Prostate gland (tissue), 2 donors: ENCODE results near the gene PRAC2. TPM values are rescaled to one million over a fixed set of nuclear protein-coding genes. Genes with fewer than 3 reads are reported as not detected.
"Not testable (repeated sequence)": the region's sequence is repeated elsewhere in the genome, so short reads cannot be mapped to it uniquely, and the experiment has no call there.

Source experiments
- DNase-seq: peaks from one replicate; pipeline ENCODE4 v3.0.0-alpha.2; 2019; ENCODE audit warnings: low spot score
- H3K27ac ChIP-seq, 2 donors: fragments of 200-600 bp; sonication (generic); 2 replicates each; pipeline ENCODE4 v1.5.1; 2017 to 2019
- H3K27me3 ChIP-seq: fragments of 200-600 bp; sonication (generic); replicated peaks from 2 replicates; pipeline ENCODE4 v1.5.1; 2019; ENCODE audit not compliant: insufficient read depth
- H3K36me3 ChIP-seq, 2 donors: fragments of 200-600 bp; sonication (generic); 1 replicate in 1 of 2; 2 replicates in 1 of 2; pipeline versions ENCODE4 v1.5.1 to v1.8.1; 2017 to 2019
- H3K4me1 ChIP-seq: fragments of 200-600 bp; sonication (generic); replicated peaks from 2 replicates; pipeline ENCODE4 v1.5.1; 2019
- H3K4me3 ChIP-seq, 2 donors: fragments of 200-600 bp; sonication (generic); 2 replicates each; pipeline ENCODE4 v1.5.1; 2017 to 2019
- H3K9me3 ChIP-seq: fragments of 200-600 bp; sonication (generic); 2 replicates; pipeline ENCODE4 v1.5.1; 2017
- CTCF ChIP-seq, 4 experiments: fragments of 200-600 bp in 2 of 4; fragments of 450-650 bp in 2 of 4; sonication (generic) in 2 of 4; IDR thresholded peaks; 1 replicate in 3 of 4; 2 replicates in 1 of 4; pipeline ENCODE4 v1.5.1; 2016 to 2019; ENCODE audit warnings: antibody characterized with exemption in 4 of 4, mild to moderate bottlenecking in 2 of 4, moderate library complexity in 2 of 4
- POLR2A ChIP-seq: fragments of 450-650 bp; IDR thresholded peaks from one replicate; pipeline ENCODE4 v1.6.1; 2016; ENCODE audit warnings: antibody characterized with exemption, mild to moderate bottlenecking
- POLR2AphosphoS5 ChIP-seq: sonication (generic); formaldehyde crosslinking; IDR thresholded peaks from one replicate; pipeline ENCODE4 v1.6.1; 2017; ENCODE audit warnings: antibody characterized with exemption
- WGBS: methylation state at CpG from one replicate; pipeline ENCODE4 v1.1.5; 2018; 5-methylcytosine and 5-hydroxymethylcytosine counted together
- intact Hi-C: fragments of 100-400 bp; cut with DNase I; formaldehyde crosslinking; loops from one replicate; pipeline ENCODE4 v1.14.2; 2022
- total RNA-seq, 2 donors: library from RNA; depleted of rRNA; stranded (reverse); fragments of >200 nt; gene quantifications; one replicate each; pipeline ENCODE4 v1.1.0, GENCODE V29; 2016

PRAC2 gene
- total RNA-seq, 2 donors from 2014 or later: 9.6 to 135 TPM

- Histone ChIP-seq H3K27ac (no peak overlapping the region), H3K4me1 (no peaks in the 10 kb centered on the region), H3K4me3 (no peak overlapping the region), H3K9me3 (no peaks in the 10 kb centered on the region), H3K36me3 (no peaks in the 10 kb centered on the region), H3K27me3 (no peaks in the 10 kb centered on the region)
- TF ChIP-seq CTCF (IDR thresholded peaks at IDR 0.05) (no peak), POLR2A (no peak), POLR2AphosphoS5 (no peak)
- no peak for DNase-seq
- 73% methylated on average over 11 of the region's 11 CpGs for WGBS
- intact Hi-C loops: no loop called here
Measured at GRCh38 chr17:48704361-48705248, 18.4 kb upstream of the PRAC2 start.

GRCh38 chr17:48711128-48711527, 11.9 kb upstream of the PRAC2 start:
- Histone ChIP-seq H3K4me3 (no peak overlapping the region), H3K9me3 (no peaks in the 10 kb centered on the region), H3K27me3 (no peaks in the 10 kb centered on the region), H3K36me3 (no peaks in the 10 kb centered on the region), H3K27ac (no peak overlapping the region), H3K4me1 (no peaks in the 10 kb centered on the region)
- WGBS: 63% methylated on average over 4 of the region's 4 CpGs
- intact Hi-C loops: no loop called here
- TF ChIP-seq POLR2A (no peak), POLR2AphosphoS5 (no peak), CTCF (IDR thresholded peaks at IDR 0.05) (no peak)
- no peak for DNase-seq

- Histone ChIP-seq H3K27ac (no peak overlapping the region), H3K4me3 (no peak overlapping the region), H3K27me3 (no peaks in the 10 kb centered on the region), H3K4me1 (no peaks in the 10 kb centered on the region), H3K36me3 (no peaks in the 10 kb centered on the region), H3K9me3 (no peaks in the 10 kb centered on the region)
- DNase-seq: no peak
- 51% methylated on average over 5 of the region's 5 CpGs for WGBS
- intact Hi-C loops: no loop called here
- no peak for TF ChIP-seq CTCF (IDR thresholded peaks at IDR 0.05)
- TF ChIP-seq POLR2AphosphoS5: peak; percentile 6
Measured at GRCh38 chr17:48715496-48716399, 7.2 kb upstream of the PRAC2 start.

- H3K9me3 ChIP-seq, H3K4me1 ChIP-seq, H3K27me3 ChIP-seq, intact Hi-C loops, H3K27ac ChIP-seq, H3K36me3 ChIP-seq, H3K4me3 ChIP-seq, DNase-seq: not testable (repeated sequence)
- 77% methylated on average over 3 of the region's 3 CpGs for WGBS
Measured at GRCh38 chr17:48716549-48716948, 6.4 kb upstream of the PRAC2 start.

GRCh38 chr17:48717367-48718226, 5.4 kb upstream of the PRAC2 start:
- peaks cover 2% of the 10 kb centered on the region for H3K4me1 ChIP-seq
- 4% methylated on average over 10 of the region's 10 CpGs for WGBS
- H3K9me3 ChIP-seq: no peaks in the 10 kb centered on the region
- peak overlapping the region; percentile 55 to 63 for H3K4me3 ChIP-seq
- peak overlapping the region; percentile 97 to 98 for H3K27ac ChIP-seq
- no peaks in the 10 kb centered on the region for H3K36me3 ChIP-seq
- no peak for TF ChIP-seq CTCF (IDR thresholded peaks at IDR 0.05)
- TF ChIP-seq POLR2A: no peak
- no peak for TF ChIP-seq POLR2AphosphoS5
- intact Hi-C loops: no loop called here
- no peaks in the 10 kb centered on the region for H3K27me3 ChIP-seq
- DNase-seq: no peak
